ENCODE measurements around the gene PREX1.

DNA sequence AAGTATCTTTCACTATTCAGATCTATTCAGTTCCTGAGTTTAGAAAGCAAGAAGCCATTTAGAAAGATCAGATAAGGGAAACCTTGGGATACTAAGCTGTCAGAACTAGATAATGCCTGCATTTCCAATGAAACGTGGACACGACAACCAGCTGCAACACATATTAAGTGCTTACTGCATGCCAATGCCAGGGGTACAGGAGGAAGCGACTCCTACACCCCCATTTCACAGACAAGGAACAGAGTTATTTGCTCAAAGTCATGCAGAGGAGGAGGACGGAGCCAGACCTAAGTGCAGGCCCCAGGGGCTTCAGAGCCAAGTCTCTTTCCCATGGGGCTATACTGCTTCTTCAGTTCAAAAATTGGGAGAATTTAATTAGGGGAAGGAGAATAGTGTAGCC, 62.4 kb downstream of the PREX1 start:
- TF ChIP-seq, protein P1, sequence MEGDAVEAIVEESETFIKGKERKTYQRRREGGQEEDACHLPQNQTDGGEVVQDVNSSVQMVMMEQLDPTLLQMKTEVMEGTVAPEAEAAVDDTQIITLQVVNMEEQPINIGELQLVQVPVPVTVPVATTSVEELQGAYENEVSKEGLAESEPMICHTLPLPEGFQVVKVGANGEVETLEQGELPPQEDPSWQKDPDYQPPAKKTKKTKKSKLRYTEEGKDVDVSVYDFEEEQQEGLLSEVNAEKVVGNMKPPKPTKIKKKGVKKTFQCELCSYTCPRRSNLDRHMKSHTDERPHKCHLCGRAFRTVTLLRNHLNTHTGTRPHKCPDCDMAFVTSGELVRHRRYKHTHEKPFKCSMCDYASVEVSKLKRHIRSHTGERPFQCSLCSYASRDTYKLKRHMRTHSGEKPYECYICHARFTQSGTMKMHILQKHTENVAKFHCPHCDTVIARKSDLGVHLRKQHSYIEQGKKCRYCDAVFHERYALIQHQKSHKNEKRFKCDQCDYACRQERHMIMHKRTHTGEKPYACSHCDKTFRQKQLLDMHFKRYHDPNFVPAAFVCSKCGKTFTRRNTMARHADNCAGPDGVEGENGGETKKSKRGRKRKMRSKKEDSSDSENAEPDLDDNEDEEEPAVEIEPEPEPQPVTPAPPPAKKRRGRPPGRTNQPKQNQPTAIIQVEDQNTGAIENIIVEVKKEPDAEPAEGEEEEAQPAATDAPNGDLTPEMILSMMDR (IDR thresholded peaks at IDR 0.05; ENCODE audit: extremely low read depth in 1 of 2, insufficient read depth in 1 of 2, low read depth in 1 of 2, low read length in 2 of 2): no peak
- TF ChIP-seq, protein P2, sequence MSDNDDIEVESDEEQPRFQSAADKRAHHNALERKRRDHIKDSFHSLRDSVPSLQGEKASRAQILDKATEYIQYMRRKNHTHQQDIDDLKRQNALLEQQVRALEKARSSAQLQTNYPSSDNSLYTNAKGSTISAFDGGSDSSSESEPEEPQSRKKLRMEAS (IDR thresholded peaks at IDR 0.05; ENCODE audit: insufficient read depth, insufficient read length): no peak
- TF ChIP-seq EZH2 (IDR thresholded peaks at IDR 0.05; ENCODE audit: borderline replicate concordance, low read depth, low read length, severe bottlenecking) (no peak), POLR2A (IDR thresholded peaks at IDR 0.05; ENCODE audit: low read depth, low read length) (no peak), POLR2AphosphoS5 (IDR thresholded peaks at IDR 0.05; ENCODE audit: insufficient read depth, low read depth, low read length) (no peak), FOS (IDR thresholded peaks at IDR 0.05; ENCODE audit: borderline replicate concordance, insufficient read depth, low read length) (no peak), JUN (IDR thresholded peaks at IDR 0.05; ENCODE audit: borderline replicate concordance, insufficient read depth, insufficient read length, low read depth) (no peak), MYC (IDR thresholded peaks at IDR 0.05; ENCODE audit: low read depth, low read length) (no peak)
